NCI-H510A (cell line): ENCODE measurements around the gene NSD1.
"Not testable (repeated sequence)": the region's sequence is repeated elsewhere in the genome, so short reads cannot be mapped to it uniquely, and the experiment has no call there.

ENCODE experiments used
- DNase-seq: peaks from one replicate; lab custom pipeline; 2025; lab: John Stamatoyannopoulos, UW

Gene NSD1

GRCh38 chr5:177231479-177232250 is 98.1 kb downstream of the NSD1 start:
- no peak for DNase-seq

- no peak for DNase-seq
Observed at GRCh38 chr5:177232358-177232757, 98.8 kb downstream of the NSD1 start.

- no peak for DNase-seq
Observed at GRCh38 chr5:177232761-177233160, 99.2 kb downstream of the NSD1 start.

- DNase-seq, result no peak
Observed at GRCh38 chr5:177233206-177233605, 99.6 kb downstream of the NSD1 start.

- no peak for DNase-seq
Observed at GRCh38 chr5:177233802-177234201, 100.2 kb downstream of the NSD1 start.

- DNase-seq, result no peak
Observed at GRCh38 chr5:177234841-177235240, 101.3 kb downstream of the NSD1 start.

- DNase-seq, result no peak
Observed at GRCh38 chr5:177241768-177242167, 108.2 kb downstream of the NSD1 start.

GRCh38 chr5:177242304-177242703 is 108.7 kb downstream of the NSD1 start:
- DNase-seq, result no peak

- DNase-seq, result no peak
Observed at GRCh38 chr5:177249761-177250537, 116.4 kb downstream of the NSD1 start.

GRCh38 chr5:177253252-177253651 is 119.7 kb downstream of the NSD1 start:
- no peak for DNase-seq

- DNase-seq, result no peak
Observed at GRCh38 chr5:177256296-177256695, 122.7 kb downstream of the NSD1 start.

GRCh38 chr5:177258711-177259110 is 125.1 kb downstream of the NSD1 start:
- DNase-seq, result not testable (repeated sequence)

- DNase-seq, result no peak
Observed at GRCh38 chr5:177260961-177261360, 127.4 kb downstream of the NSD1 start.

GRCh38 chr5:177261510-177261909 is 127.9 kb downstream of the NSD1 start:
- DNase-seq, result no peak

- DNase-seq, result no peak
Observed at GRCh38 chr5:177264178-177264577, 130.6 kb downstream of the NSD1 start.

GRCh38 chr5:177265395-177265794 is 131.8 kb downstream of the NSD1 start:
- DNase-seq, result no peak

- no peak for DNase-seq
Observed at GRCh38 chr5:177269232-177269895, 135.8 kb downstream of the NSD1 start.

GRCh38 chr5:177269976-177270375 is 136.4 kb downstream of the NSD1 start:
- no peak for DNase-seq

GRCh38 chr5:177270653-177271052 is 137.1 kb downstream of the NSD1 start:
- no peak for DNase-seq

GRCh38 chr5:177271113-177271512 is 137.5 kb downstream of the NSD1 start:
- no peak for DNase-seq

- no peak for DNase-seq
Observed at GRCh38 chr5:177275883-177276282, 142.3 kb downstream of the NSD1 start.

GRCh38 chr5:177276886-177277285 is 143.3 kb downstream of the NSD1 start:
- no peak for DNase-seq

GRCh38 chr5:177288191-177288590 is 154.6 kb downstream of the NSD1 start:
- no peak for DNase-seq
